H1 (cell line): ENCODE measurements around the gene TRIP13. TPM values are rescaled to one million over a fixed set of nuclear protein-coding genes. Genes with fewer than 3 reads are reported as not detected.

Experiments
- ASH2L ChIP-seq: fragments of 200-600, 300-600 bp; sonication (generic); IDR thresholded peaks from one replicate; pipeline ENCODE4 v1.7.1; 2017; ENCODE audit warnings: low read length
- CBX5 ChIP-seq: fragments of 300-800, 300-1000 bp; sonication (generic); IDR thresholded peaks from 2 replicates; pipeline ENCODE4 v1.7.1; 2016; ENCODE audit warnings: antibody characterized with exemption, low read length, low read depth
- CREB1 ChIP-seq: IDR thresholded peaks from 2 replicates; pipeline ENCODE4 v1.6.1; 2012; ENCODE audit warnings: inconsistent platforms
- CTBP2 ChIP-seq: IDR thresholded peaks from 2 replicates; pipeline ENCODE4 v1.7.0; 2011; ENCODE audit warnings: borderline replicate concordance, mild to moderate bottlenecking, moderate library complexity, mixed read lengths, low read length; ENCODE audit not compliant: insufficient read depth, insufficient read length
- E2F6 ChIP-seq: IDR thresholded peaks from 2 replicates; pipeline ENCODE4 v1.6.1; 2012; ENCODE audit warnings: inconsistent platforms
- EP300 ChIP-seq, 2 experiments: IDR thresholded peaks; 1 replicate in 1 of 2; 2 replicates in 1 of 2; pipeline ENCODE4 v1.6.1; 2011 to 2012; ENCODE audit warnings: low read depth in 2 of 2, low read length in 2 of 2, mild to moderate bottlenecking in 2 of 2, borderline replicate concordance in 1 of 2, inconsistent platforms in 1 of 2, moderate library complexity in 1 of 2
- GABPA ChIP-seq: IDR thresholded peaks from 2 replicates; pipeline ENCODE4 v1.6.1; 2011; ENCODE audit warnings: mild to moderate bottlenecking, low read length, moderate library complexity, borderline replicate concordance; ENCODE audit not compliant: insufficient read depth
- MAFK ChIP-seq: IDR thresholded peaks from 2 replicates; pipeline ENCODE4 v1.6.1; 2012; ENCODE audit warnings: low read depth, mild to moderate bottlenecking, improper control_type of control experiment, low read length
- MAX ChIP-seq: IDR thresholded peaks from 2 replicates; pipeline ENCODE4 v1.6.1; 2012; ENCODE audit warnings: inconsistent platforms
- NRF1 ChIP-seq: IDR thresholded peaks from 2 replicates; pipeline ENCODE4 v1.6.1; 2011; ENCODE audit warnings: mild to moderate bottlenecking, low read depth, low read length, improper control_type of control experiment
- PHF8 ChIP-seq: fragments of 200-600 bp; sonication (generic); conservative IDR thresholded peaks from 2 replicates; pipeline ENCODE4 v1.7.1; 2012; ENCODE audit warnings: low read depth, mild to moderate bottlenecking, inconsistent platforms, low read length, moderate library complexity
- POLR2A ChIP-seq, 2 experiments: IDR thresholded peaks; 1 replicate in 1 of 2; 2 replicates in 1 of 2; pipeline ENCODE4 v1.6.1; 2011; ENCODE audit warnings: low read depth in 2 of 2, low read length in 2 of 2, mild to moderate bottlenecking in 2 of 2; ENCODE audit errors: control extremely low read depth in 1 of 2
- POLR2AphosphoS5 ChIP-seq: IDR thresholded peaks from 2 replicates; pipeline ENCODE4 v1.6.1; 2011; ENCODE audit warnings: low read depth, low read length
- RAD21 ChIP-seq, 2 experiments: IDR thresholded peaks in 1 of 2; conservative IDR thresholded peaks in 1 of 2; 2 replicates each; pipeline ENCODE4 v1.6.1; 2011; ENCODE audit warnings: low read depth in 2 of 2, low read length in 2 of 2, improper control_type of control experiment in 1 of 2, inconsistent platforms in 1 of 2, mild to moderate bottlenecking in 1 of 2, moderate library complexity in 1 of 2
- RBBP5 ChIP-seq: IDR thresholded peaks from 2 replicates; pipeline ENCODE4 v1.7.1; 2012; ENCODE audit warnings: low read depth, mild to moderate bottlenecking, inconsistent platforms, low read length, moderate library complexity, borderline replicate concordance
- SIN3A ChIP-seq, 2 experiments: IDR thresholded peaks in 1 of 2; conservative IDR thresholded peaks in 1 of 2; 2 replicates each; pipeline ENCODE4 v1.6.1; 2011 to 2012; ENCODE audit warnings: low read length in 2 of 2, improper control_type of control experiment in 1 of 2, low read depth in 1 of 2, mild to moderate bottlenecking in 1 of 2
- TAF7 ChIP-seq: optimal IDR thresholded peaks from 2 replicates; pipeline ENCODE3; 2011; ENCODE audit warnings: low read depth, mild to moderate bottlenecking, inconsistent platforms, low read length, moderate library complexity, borderline replicate concordance
- polyA plus RNA-seq, 7 experiments: library from polyadenylated mRNA; depleted of rRNA in 3 of 7; stranded (reverse) in 5 of 7; unstranded in 2 of 7; fragments of >200 nt in 5 of 7; fragments of 200-250 nt in 2 of 7; gene quantifications; 1 replicate in 5 of 7; 2 replicates in 1 of 7; 4 replicates in 1 of 7; pipeline versions ENCODE4 v1.2.1 to v1.2.3, GENCODE V29; 2011 to 2013; ENCODE audit warnings: missing spikeins in 2 of 7, mixed read lengths in 2 of 7
- total RNA-seq: library from RNA; stranded (reverse); fragmentation: NEBNext Ultra II Directional; extraction: Animal tissue kit (Norgen Biotek cat#: 25700); gene quantifications from 2 replicates; pipeline ENCODE4 v1.2.1, GENCODE V29; 2021

Gene TRIP13
- total and polyA plus RNA-seq, 2 of the 8 experiments (the other 6 are each of a cell fraction or from before 2014, with no cell fraction given) = 20.0 to 39.2 TPM

DNA sequence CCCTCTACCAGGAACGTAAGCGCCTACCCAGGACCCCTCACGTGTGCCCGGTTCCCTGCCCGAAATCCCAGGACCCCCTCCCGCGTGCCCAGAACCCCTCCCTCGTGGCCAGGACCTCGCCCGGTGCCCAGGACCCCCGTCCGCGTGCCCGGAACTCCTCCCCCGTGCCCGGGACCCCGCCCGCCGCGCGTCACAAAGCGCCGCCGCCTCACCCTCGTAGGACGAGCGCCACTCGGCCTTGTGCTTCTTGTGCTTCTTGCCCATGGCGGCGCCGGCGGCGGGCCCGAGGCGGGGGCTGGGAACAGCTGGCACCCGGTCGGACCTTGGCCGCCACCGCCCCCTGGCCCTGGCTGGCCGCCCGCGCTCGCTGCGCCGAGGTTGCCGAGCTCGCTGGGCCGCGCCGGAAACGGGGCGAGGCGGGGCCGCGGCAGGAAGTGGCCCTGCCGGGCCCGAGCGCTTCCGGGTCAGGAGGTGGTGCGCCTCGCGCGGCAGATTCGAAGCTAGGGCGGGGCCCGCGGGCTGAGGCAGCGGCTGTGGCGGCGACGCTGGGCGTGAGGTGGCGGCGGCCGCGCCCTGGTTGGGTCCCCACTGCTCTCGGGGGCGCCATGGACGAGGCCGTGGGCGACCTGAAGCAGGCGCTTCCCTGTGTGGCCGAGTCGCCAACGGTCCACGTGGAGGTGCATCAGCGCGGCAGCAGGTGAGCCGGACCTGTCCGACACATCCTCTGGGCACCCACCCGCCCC lies at the start of gene TRIP13, which contains the start of gene BRD9 (continued):
- TF ChIP-seq SIN3A (conservative IDR thresholded peaks at IDR 0.05 in 1 of 2, IDR thresholded peaks at IDR 0.05 in 1 of 2; ENCODE audit: low read depth in 1 of 2, low read length in 2 of 2) (peak in 1 of 2 experiments; percentile 90; a peak in 2 of 4 replicates), CBX5 (no peak), NRF1 (no peak), GABPA (peak; percentile 97), MAX (peak; percentile 83), MAFK (no peak), RBBP5 (peak; percentile 71; the same call in 1 of the 2 replicates), CREB1 (peak; percentile 83), ASH2L (peak; percentile 26), EP300 (IDR thresholded peaks at IDR 0.05; ENCODE audit: borderline replicate concordance in 1 of 2, low read depth in 2 of 2, low read length in 2 of 2) (peak in 1 of 2 experiments; percentile 9; a peak in 1 of 3 replicates), POLR2A (IDR thresholded peaks at IDR 0.05; ENCODE audit: control extremely low read depth in 1 of 2, low read depth in 2 of 2, low read length in 2 of 2) (peak in 1 of 2 experiments; percentile 72; a peak in 2 of 3 replicates), TAF7 (peak; percentile 57), RAD21 (IDR thresholded peaks at IDR 0.05 in 1 of 2, conservative IDR thresholded peaks at IDR 0.05 in 1 of 2; ENCODE audit: low read depth in 2 of 2, low read length in 2 of 2) (0 out of 4 replicates have a peak, but pooled peaks of 1 of the 2 experiments have one; percentile 6), POLR2AphosphoS5 (peak; percentile 57), PHF8 (peak; percentile 90), E2F6 (peak; percentile 66; the same call in 1 of the 2 replicates), CTBP2 (no peak)
